K562 (cell line): ENCODE data around the gene NDUFB3. TPM values are rescaled to one million over a fixed set of nuclear protein-coding genes. Genes with fewer than 3 reads are reported as not detected.

Experiments
- ATAC-seq: fragments of 200-7000 bp; cut with Tn5 transposase; 3 replicates; pipeline ENCODE4 v1.9.1; 2020; ENCODE audit warnings: moderate library complexity
- BruUV-seq: library from RNA; stranded (reverse); fragments of 400-500 nt; replicated peaks from 2 replicates; lab custom pipeline; 2021; lab: Mats Ljungman, UMichigan
- CTCF ChIA-PET: fragments of 300-600 bp; formaldehyde crosslinking; extraction: SDS; loops from one replicate; lab custom pipeline; 2021; ENCODE audit warnings: low intra/inter-chr PET ratio; lab: Yijun Ruan, JAX
- POLR2A ChIA-PET: fragments of 300-600, 350-650 bp; sonication (Branson Sonifier 250); formaldehyde crosslinking; extraction: SDS; loops from one replicate; lab custom pipeline; 2021; ENCODE audit warnings: antibody characterized with exemption, inconsistent platforms; lab: Yijun Ruan, JAX
- DNase-seq, 4 experiments: peaks; one replicate each; pipeline versions ENCODE4 v3.0.0 to v3.0.0-alpha.2; 2011 to 2018; ENCODE audit warnings: low spot score in 3 of 4, mixed read lengths in 3 of 4; ENCODE audit errors: extremely low read depth in 1 of 4
- FAIRE-seq: peaks from 2 replicates; lab custom pipeline; 2011; peaks lifted over from hg19 to GRCh38; lab: Jason Lieb, UNC
- H2AFZ ChIP-seq: 2 replicates; pipeline ENCODE4 v1.6.0; 2011; ENCODE audit warnings: low read depth, low read length, control low read depth, inconsistent platforms
- H3K27ac ChIP-seq: fragments of 200-600 bp; 3 replicates; pipeline ENCODE4 v1.8.0; 2011; ENCODE audit warnings: low read depth, mild to moderate bottlenecking, control low read depth, inconsistent platforms, low read length, moderate library complexity, mixed read lengths; ENCODE audit errors: extremely low read depth
- H3K27me3 ChIP-seq, 2 experiments: fragments of 300-600 bp in 1 of 2; 2 replicates in 1 of 2; 3 replicates in 1 of 2; pipeline versions ENCODE4 v1.6.0 to v1.8.0; 2011; ENCODE audit warnings: inconsistent platforms in 2 of 2, low read length in 2 of 2, mild to moderate bottlenecking in 1 of 2, mixed read lengths in 1 of 2, moderate library complexity in 1 of 2; ENCODE audit not compliant: control insufficient read depth in 2 of 2, insufficient read depth in 2 of 2
- H3K36me3 ChIP-seq: fragments of 300-600 bp; 3 replicates; pipeline ENCODE4 v1.8.0; 2011; ENCODE audit warnings: mild to moderate bottlenecking, low read length, inconsistent platforms; ENCODE audit not compliant: control insufficient read depth, insufficient read depth
- H3K4me1 ChIP-seq, 2 experiments: fragments of 200-600 bp in 1 of 2; replicated peaks in 1 of 2; 2 replicates in 1 of 2; 3 replicates in 1 of 2; pipeline versions ENCODE4 v1.5.1 to v1.8.0; 2011; ENCODE audit warnings: inconsistent platforms in 2 of 2, low read length in 2 of 2, mild to moderate bottlenecking in 1 of 2, mixed read lengths in 1 of 2, moderate library complexity in 1 of 2; ENCODE audit not compliant: control insufficient read depth in 2 of 2, insufficient read depth in 2 of 2
- H3K4me2 ChIP-seq: 2 replicates; pipeline ENCODE4 v1.6.1; 2011; ENCODE audit warnings: low read length, control low read depth, inconsistent platforms, mixed read lengths; ENCODE audit not compliant: insufficient read depth
- H3K4me3 ChIP-seq: fragments of 200-600 bp; sonication (generic), shearing (Covaris generic); 2 replicates; pipeline ENCODE4 v1.5.1; 2016; ENCODE audit warnings: control low read depth, inconsistent platforms
- H3K79me2 ChIP-seq: fragments of 200-600 bp; 3 replicates; pipeline ENCODE4 v1.8.0; 2011; ENCODE audit warnings: low read length, inconsistent platforms; ENCODE audit not compliant: control insufficient read depth, insufficient read depth
- H3K9ac ChIP-seq, 2 experiments: 2 replicates each; pipeline versions ENCODE4 v1.6.0 to v1.6.1; 2011; ENCODE audit warnings: low read depth in 2 of 2, low read length in 2 of 2, control low read depth in 1 of 2, inconsistent platforms in 1 of 2, mild to moderate bottlenecking in 1 of 2, mixed read lengths in 1 of 2; ENCODE audit not compliant: insufficient read depth in 1 of 2
- H3K9me1 ChIP-seq: one replicate; pipeline ENCODE4 v1.6.0; 2011; ENCODE audit warnings: inconsistent platforms, mild to moderate bottlenecking, low read length, moderate library complexity; ENCODE audit not compliant: control insufficient read depth, insufficient read depth
- H3K9me3 ChIP-seq: replicated peaks from 2 replicates; pipeline ENCODE4 v1.5.1; 2011; ENCODE audit warnings: low read depth, low read length, inconsistent platforms; ENCODE audit not compliant: control insufficient read depth, insufficient read depth
- H4K20me1 ChIP-seq: replicated peaks from 2 replicates; pipeline ENCODE4 v1.6.1; 2011; ENCODE audit warnings: low read length, inconsistent platforms, mixed read lengths; ENCODE audit not compliant: control insufficient read depth, insufficient read depth
- FOXO4 ChIP-seq: fragments of 450-650 bp; formaldehyde crosslinking; IDR thresholded peaks from 2 replicates; pipeline ENCODE4 v1.4.0; 2020; ENCODE audit warnings: mild to moderate bottlenecking, moderate library complexity
- POLR2H ChIP-seq: IDR thresholded peaks from 2 replicates; pipeline ENCODE4 v1.6.1; 2016; ENCODE audit warnings: missing genetic modification characterization, low read depth, mild to moderate bottlenecking, control low read depth, missing compliant biosample characterization, moderate library complexity
- WGBS: fragments of 100-300 bp; shearing (Covaris generic); methylation state at CpG from one replicate; pipeline ENCODE4 v1.1.6; 2016; ENCODE audit warnings: low coverage, mixed read lengths; ENCODE audit not compliant: insufficient coverage; ENCODE audit errors: missing lambda C conversion rate; 5-methylcytosine and 5-hydroxymethylcytosine counted together
- in situ Hi-C: fragments of 300-500 bp; cut with MboI; formaldehyde crosslinking; loops from 4 replicates; pipeline ENCODE4 v1.15.0; 2018; ENCODE audit warnings: inconsistent platforms, mixed read lengths
- intact Hi-C: fragments of 100-400 bp; cut with micrococcal nuclease; formaldehyde crosslinking; loops from 2 replicates; pipeline ENCODE4 v1.14.2; 2022
- polyA plus RNA-seq, 8 experiments: library from polyadenylated mRNA; depleted of rRNA in 4 of 8; stranded (reverse) in 5 of 8; unstranded in 3 of 8; fragments of >200 nt; fragmentation: Nextera tagmentation in 2 of 8; fragmentation: Illumina TruSeq in 1 of 8; extraction: Ambion mirVana in 2 of 8; extraction: Trizol in 1 of 8; gene quantifications; 2 replicates each; pipeline versions ENCODE4 v1.2.1 to v1.2.3, GENCODE V29; 2011 to 2014; ENCODE audit warnings: inconsistent platforms in 1 of 8, missing spikeins in 1 of 8
- total RNA-seq, 7 experiments: library from RNA; depleted of rRNA in 6 of 7; stranded (reverse); fragments of >200 nt in 6 of 7; fragmentation: Illumina TruSeq in 2 of 7; extraction: Trizol in 2 of 7; gene quantifications; 2 replicates each; pipeline versions ENCODE4 v1.2.1 to v1.2.3, GENCODE V29; 2011 to 2021; ENCODE audit warnings: low replicate concordance in 1 of 7

The NDUFB3 gene
- total and polyA plus RNA-seq, 9 of the 15 experiments (the other 6 are each of a cell fraction or from before 2014, with no cell fraction given): 126 to 786 (median 156) TPM

GRCh38 chr2:201128033-201128432 is 56.2 kb downstream of the NDUFB3 start:
- 0% methylated on average over 1 of the region's 1 CpG for WGBS
- Histone ChIP-seq H2AFZ (no peak overlapping the region), H3K79me2 (peaks cover 97% of the 10 kb centered on the region), H3K36me3 (peaks cover 36% of the 10 kb centered on the region), H3K9me3 (no peaks in the 10 kb centered on the region), H3K4me3 (no peak overlapping the region), H3K27ac (peak overlapping the region; percentile 82; the same call in 2 of the 3 replicates), H3K27me3 (no peaks in the 10 kb centered on the region), H3K4me1 (peaks cover 34 to 76% of the 10 kb centered on the region in 2 experiments), H3K9me1 (no peaks in the 10 kb centered on the region), H3K4me2 (no peak overlapping the region), H4K20me1 (no peaks in the 10 kb centered on the region), H3K9ac (peak overlapping the region in 1 of 2 experiments; percentile 66; a peak in 2 of 4 replicates)
- ChIA-PET POLR2A (interaction anchor here (1.9 kb wide), 1 partner anchor 238 kb away, joined by 4 read pairs; the partner anchor contains the start of gene NIF3L1), CTCF (no interaction called here)
- DNase-seq: no peak
- no TSS peak for BruUV-seq
- ATAC-seq: no peak
- no peak for FAIRE-seq
- in situ Hi-C loops (no loop called here), intact Hi-C loops (no loop called here)
- TF ChIP-seq POLR2H (tag) (0 out of 2 replicates have a peak, but pooled peaks have one; percentile 49), FOXO4 (CRISPR knock-in tag) (no peak)
